Stimulated activated naive CD4-positive, alpha-beta T cell (primary cell): ENCODE data around the gene NXPH4.

Experiments used
- DNase-seq, 6 experiments: peaks; one replicate each; lab custom pipeline; 2025; lab: John Stamatoyannopoulos, UW

Gene NXPH4

GRCh38 chr12:57183939-57184725 is 32.5 kb upstream of the NXPH4 start:
- no peak for DNase-seq

GRCh38 chr12:57185403-57185802 is 31.2 kb upstream of the NXPH4 start:
- no peak for DNase-seq

DNA sequence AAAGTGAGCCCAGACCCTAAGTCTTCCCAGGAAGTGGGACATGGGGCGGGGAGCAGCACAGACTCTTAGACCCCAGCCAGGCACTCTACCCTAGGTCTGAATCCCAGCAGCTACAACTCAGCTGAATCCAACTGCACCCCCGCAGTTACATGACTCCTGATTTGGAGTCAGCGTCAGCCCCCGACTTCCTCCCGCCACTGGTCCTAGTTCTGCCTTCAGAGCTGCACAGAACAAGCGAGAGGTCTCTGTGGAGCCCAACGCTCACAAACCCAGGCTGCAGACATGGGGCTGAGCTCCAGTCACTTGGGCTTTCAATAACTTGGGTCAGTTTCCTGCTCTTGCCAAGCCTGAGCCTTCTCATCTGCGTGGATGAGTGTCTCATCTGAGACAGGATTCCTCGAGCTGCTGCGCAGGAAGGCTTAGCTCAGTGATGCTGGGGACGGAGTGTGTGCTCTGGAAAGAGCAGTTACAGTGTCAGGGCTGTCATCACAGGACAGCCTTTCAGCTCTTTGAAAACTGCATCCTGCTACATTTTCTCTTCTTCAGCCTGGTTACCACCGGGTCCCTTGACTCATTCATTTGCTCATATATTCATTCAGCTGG is 30.6 kb upstream of the NXPH4 start:
- DNase-seq: no peak

GRCh38 chr12:57187222-57188089 is 29.1 kb upstream of the NXPH4 start:
- DNase-seq: no peak

DNA sequence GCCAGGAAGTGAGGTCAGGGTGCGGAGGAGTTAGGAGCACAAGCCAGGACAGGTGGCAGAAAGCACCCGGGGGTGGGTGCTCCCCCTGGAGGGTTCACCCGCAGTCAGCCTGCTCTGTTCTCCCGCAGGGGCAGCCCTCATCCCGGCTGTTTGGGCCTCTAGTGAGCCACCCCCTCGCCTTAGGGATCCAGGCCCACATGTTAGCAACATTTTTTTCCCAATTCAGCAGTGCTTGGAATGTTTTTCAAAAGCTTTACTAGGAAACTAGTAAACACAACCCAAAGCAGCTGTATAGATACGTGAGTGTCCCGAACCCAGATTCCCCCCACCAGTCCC is 28.5 kb upstream of the NXPH4 start:
- DNase-seq: no peak

DNA sequence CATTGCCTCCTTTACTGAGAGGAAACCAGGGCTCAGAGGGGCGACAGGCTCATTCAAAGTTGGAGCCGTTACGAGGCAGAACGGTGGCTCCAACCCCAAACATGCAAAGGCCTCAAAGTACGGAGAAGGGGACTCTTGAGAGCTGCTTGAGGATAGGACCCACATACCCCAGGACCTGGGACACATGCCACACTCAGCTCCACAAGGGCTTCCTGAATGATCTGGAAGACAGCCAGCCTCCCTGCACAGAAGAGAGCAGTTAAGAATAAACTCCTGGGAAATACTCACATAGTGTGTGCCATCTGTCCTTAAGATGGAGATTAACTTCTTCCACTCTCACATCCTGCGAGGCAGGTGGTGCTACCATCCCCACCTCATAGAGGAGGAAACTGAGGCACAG is 26.6 kb upstream of the NXPH4 start:
- no peak for DNase-seq

DNA sequence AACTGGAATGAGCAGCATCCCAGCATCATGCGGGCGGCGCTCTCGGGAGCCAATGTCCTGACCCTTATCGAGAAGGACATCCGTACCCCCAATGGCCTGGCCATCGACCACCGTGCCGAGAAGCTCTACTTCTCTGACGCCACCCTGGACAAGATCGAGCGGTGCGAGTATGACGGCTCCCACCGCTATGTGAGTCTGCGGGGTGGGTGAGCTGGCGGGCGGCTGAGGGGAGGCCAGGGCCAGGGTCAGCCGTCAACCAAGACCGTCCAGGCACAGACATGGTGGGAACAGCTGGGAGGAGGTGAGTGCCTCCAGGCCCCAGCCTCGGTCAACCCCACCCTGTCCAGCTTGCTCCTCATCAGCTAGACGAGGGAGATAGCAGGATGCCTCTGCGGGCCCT is 25.8 kb upstream of the NXPH4 start:
- DNase-seq: no peak

GRCh38 chr12:57191410-57191809 is 25.2 kb upstream of the NXPH4 start:
- DNase-seq: no peak

- DNase-seq: no peak
These were observed 23.7 kb upstream of the NXPH4 start for GRCh38 chr12:57192920-57193319.

- no peak for DNase-seq
These were observed 22.8 kb upstream of the NXPH4 start for GRCh38 chr12:57193706-57194245.

GRCh38 chr12:57194253-57194652 is 22.3 kb upstream of the NXPH4 start:
- no peak for DNase-seq

GRCh38 chr12:57195186-57195585 is 21.4 kb upstream of the NXPH4 start:
- no peak for DNase-seq

DNA sequence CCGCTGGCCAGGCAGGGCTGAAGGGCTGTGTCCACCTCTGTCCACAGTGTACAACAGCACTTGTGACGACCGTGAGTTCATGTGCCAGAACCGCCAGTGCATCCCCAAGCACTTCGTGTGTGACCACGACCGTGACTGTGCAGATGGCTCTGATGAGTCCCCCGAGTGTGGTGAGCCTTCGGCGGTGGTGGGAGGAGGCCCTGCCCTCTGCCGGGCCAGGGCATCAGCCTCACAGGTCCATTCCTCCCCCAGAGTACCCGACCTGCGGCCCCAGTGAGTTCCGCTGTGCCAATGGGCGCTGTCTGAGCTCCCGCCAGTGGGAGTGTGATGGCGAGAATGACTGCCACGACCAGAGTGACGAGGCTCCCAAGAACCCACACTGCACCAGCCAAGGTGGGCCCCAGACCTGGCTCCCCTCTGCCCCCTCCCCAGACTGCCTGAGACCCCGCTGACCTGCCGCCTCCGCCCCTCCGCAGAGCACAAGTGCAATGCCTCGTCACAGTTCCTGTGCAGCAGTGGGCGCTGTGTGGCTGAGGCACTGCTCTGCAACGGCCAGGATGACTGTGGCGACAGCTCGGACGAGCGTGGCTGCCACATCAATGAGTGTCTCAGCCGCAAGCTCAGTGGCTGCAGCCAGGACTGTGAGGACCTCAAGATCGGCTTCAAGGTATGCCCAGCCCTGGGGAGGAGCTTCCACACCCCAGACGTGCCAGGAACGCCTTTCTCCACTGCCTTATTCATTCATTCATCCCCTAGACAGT is 20.8 kb upstream of the NXPH4 start:
- no peak for DNase-seq

DNA sequence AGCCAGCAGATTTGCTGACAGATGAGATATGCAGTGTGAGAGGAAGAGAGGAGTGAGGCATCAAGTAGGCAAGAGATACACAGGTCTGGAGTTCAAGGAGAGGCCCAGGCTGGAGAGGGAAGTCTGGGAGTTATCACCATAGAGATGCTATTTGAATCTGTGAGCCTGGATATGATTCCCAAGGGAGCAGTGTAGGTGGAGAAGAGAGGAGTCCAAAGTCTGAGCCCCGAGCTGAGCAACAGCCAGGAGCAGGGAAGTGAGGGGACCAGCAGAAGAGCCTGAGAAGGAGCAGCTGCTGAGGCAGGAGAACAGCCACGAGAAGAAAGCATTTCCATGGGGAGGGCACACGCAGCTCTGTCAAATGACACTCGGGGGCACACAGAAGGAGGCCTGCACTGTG is 20.2 kb upstream of the NXPH4 start:
- no peak for DNase-seq

DNA sequence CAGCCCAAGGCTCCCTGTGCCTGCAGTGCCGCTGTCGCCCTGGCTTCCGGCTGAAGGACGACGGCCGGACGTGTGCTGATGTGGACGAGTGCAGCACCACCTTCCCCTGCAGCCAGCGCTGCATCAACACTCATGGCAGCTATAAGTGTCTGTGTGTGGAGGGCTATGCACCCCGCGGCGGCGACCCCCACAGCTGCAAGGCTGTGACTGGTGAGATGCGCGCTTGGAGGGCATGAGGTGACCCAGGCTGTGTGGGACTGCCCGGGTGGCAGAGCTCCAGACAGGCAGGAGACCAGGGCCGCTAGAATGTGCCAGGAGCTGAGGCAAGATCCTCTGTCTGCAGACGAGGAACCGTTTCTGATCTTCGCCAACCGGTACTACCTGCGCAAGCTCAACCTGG is 19.6 kb upstream of the NXPH4 start:
- DNase-seq: no peak

DNA sequence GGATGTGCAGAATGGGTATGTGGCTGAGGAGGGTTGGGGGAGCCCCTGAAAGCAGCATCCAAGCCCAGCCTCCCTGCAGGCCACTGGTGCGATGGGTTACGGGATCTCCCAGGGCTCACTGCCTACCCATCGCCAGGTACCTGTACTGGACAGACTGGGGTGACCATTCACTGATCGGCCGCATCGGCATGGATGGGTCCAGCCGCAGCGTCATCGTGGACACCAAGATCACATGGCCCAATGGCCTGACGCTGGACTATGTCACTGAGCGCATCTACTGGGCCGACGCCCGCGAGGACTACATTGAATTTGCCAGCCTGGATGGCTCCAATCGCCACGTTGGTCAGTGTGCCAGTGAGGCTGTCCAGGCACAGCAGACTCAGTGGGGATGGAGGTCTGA is 18.3 kb upstream of the NXPH4 start:
- no peak for DNase-seq

DNA sequence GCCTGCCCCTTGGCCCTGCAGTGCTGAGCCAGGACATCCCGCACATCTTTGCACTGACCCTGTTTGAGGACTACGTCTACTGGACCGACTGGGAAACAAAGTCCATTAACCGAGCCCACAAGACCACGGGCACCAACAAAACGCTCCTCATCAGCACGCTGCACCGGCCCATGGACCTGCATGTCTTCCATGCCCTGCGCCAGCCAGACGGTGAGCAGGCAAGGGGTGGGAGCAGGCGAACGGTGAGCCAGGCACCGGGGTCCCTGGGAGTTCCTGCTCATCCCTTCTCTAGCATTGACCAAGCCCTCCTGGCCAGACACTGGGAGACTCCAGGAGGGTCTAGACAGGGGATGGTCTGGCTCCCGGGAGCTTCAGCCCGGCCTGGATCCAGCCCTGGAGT is 17.4 kb upstream of the NXPH4 start:
- no peak for DNase-seq

- no peak for DNase-seq
These were observed 16.1 kb upstream of the NXPH4 start for GRCh38 chr12:57200497-57200896.

DNA sequence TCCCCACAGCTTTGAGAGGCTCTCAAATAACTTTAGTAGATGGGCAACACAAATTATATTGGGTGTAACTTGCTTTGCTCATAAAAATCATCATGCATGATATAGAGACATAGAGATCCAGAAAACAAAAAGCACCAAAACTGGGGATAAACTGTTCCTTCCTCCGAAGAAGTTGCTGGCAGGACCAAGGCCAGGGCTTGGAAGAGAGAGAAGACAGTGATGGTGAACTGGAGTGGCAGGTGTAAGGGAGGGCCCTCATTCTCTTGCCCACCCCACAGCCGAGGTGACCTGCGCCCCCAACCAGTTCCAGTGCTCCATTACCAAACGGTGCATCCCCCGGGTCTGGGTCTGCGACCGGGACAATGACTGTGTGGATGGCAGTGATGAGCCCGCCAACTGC is 15.4 kb upstream of the NXPH4 start:
- DNase-seq: no peak

GRCh38 chr12:57201631-57202030 is 15.0 kb upstream of the NXPH4 start:
- no peak for DNase-seq

GRCh38 chr12:57202321-57202720 is 14.3 kb upstream of the NXPH4 start:
- no peak for DNase-seq

- DNase-seq: no peak
These were observed 13.4 kb upstream of the NXPH4 start for GRCh38 chr12:57203201-57203600.
